Colonic mucosa (tissue), 4 donors: ENCODE results near the gene ANAPC16. TPM values are rescaled to one million over a fixed set of nuclear protein-coding genes. Genes with fewer than 3 reads are reported as not detected.

Source experiments
- DNase-seq: peaks from one replicate; pipeline ENCODE4 v3.0.0-alpha.2; 2020
- H3K27ac ChIP-seq: fragments of 200-600 bp; one replicate; pipeline ENCODE4 v1.8.0; 2021
- H3K27me3 ChIP-seq: fragments of 200-600 bp; one replicate; pipeline ENCODE4 v1.8.0; 2021
- H3K36me3 ChIP-seq: fragments of 200-600 bp; one replicate; pipeline ENCODE4 v1.8.0; 2021
- H3K4me1 ChIP-seq: fragments of 200-600 bp; one replicate; pipeline ENCODE4 v1.8.0; 2021; ENCODE audit warnings: mild to moderate bottlenecking
- H3K4me3 ChIP-seq: fragments of 200-600 bp; one replicate; pipeline ENCODE4 v1.8.0; 2021
- H3K9ac ChIP-seq, 2 donors: one replicate each; pipeline ENCODE4 v1.7.0; 2013; ENCODE audit warnings: control low read depth in 2 of 2, low read depth in 2 of 2, low read length in 2 of 2
- H3K9me3 ChIP-seq: fragments of 200-600 bp; one replicate; pipeline ENCODE4 v1.8.0; 2021
- CTCF ChIP-seq: fragments of 200-600 bp; IDR thresholded peaks from one replicate; pipeline ENCODE4 v1.8.0; 2022; ENCODE audit warnings: antibody characterized with exemption, mild to moderate bottlenecking
- intact Hi-C: fragments of 100-400 bp; cut with DNase I; formaldehyde crosslinking; loops from one replicate; pipeline ENCODE4 v1.14.1; 2022
- total RNA-seq, 2 donors: library from RNA; stranded (reverse); fragmentation: NEBNext Ultra II Directional in 1 of 2; extraction: Animal tissue kit (Norgen Biotek cat#: 25700) in 1 of 2; gene quantifications; one replicate each; pipeline ENCODE4 v1.2.1, GENCODE V29; 2021
- donor health status: healthy.
- donor health status: DM: no; HTN: no; CAD: no.
- donor health status: DM: no; HTN: no; CAD: no.

ANAPC16 gene
- total RNA-seq, 2 donors from 2014 or later = 63.2 to 85.2 TPM

- H3K4me1 ChIP-seq = peaks cover 16% of the 10 kb centered on the region
Observed at GRCh38 chr10:72261784-72262404, 46.1 kb downstream of the ANAPC16 start.

GRCh38 chr10:72263613-72264241, 47.9 kb downstream of the ANAPC16 start:
- intact Hi-C loops = no loop called here
- peak overlapping the region; percentile 55 for H3K27ac ChIP-seq
- peak; percentile 71 for DNase-seq
- H3K36me3 ChIP-seq = no peaks in the 10 kb centered on the region
- H3K27me3 ChIP-seq = no peaks in the 10 kb centered on the region
- no peak overlapping the region for H3K9ac ChIP-seq
- TF ChIP-seq CTCF = no peak
- no peak overlapping the region for H3K4me3 ChIP-seq
- no peaks in the 10 kb centered on the region for H3K9me3 ChIP-seq
- peaks cover 16% of the 10 kb centered on the region for H3K4me1 ChIP-seq

More at GRCh38 chr10:72261784-72262404, 46.1 kb downstream of the ANAPC16 start:
- H3K4me3 ChIP-seq = no peak overlapping the region
- no peaks in the 10 kb centered on the region for H3K36me3 ChIP-seq
- H3K27me3 ChIP-seq = no peaks in the 10 kb centered on the region
- H3K9ac ChIP-seq = peak overlapping the region in 1 of 2 donors; percentile 83
- H3K27ac ChIP-seq = peak overlapping the region; percentile 90
- intact Hi-C loops = no loop called here
- no peak for DNase-seq
- H3K9me3 ChIP-seq = no peaks in the 10 kb centered on the region
- TF ChIP-seq CTCF = no peak

GRCh38 chr10:72264536-72264935, 48.7 kb downstream of the ANAPC16 start:
- Histone ChIP-seq H3K4me3 (no peak overlapping the region), H3K27ac (no peak overlapping the region), H3K4me1 (peaks cover 16% of the 10 kb centered on the region), H3K9me3 (no peaks in the 10 kb centered on the region), H3K27me3 (no peaks in the 10 kb centered on the region), H3K9ac (no peak overlapping the region), H3K36me3 (no peaks in the 10 kb centered on the region)
- intact Hi-C loops = no loop called here
- DNase-seq = no peak
- no peak for TF ChIP-seq CTCF

- H3K27me3 ChIP-seq = no peaks in the 10 kb centered on the region
- no peak overlapping the region for H3K4me3 ChIP-seq
- TF ChIP-seq CTCF = no peak
- no peak overlapping the region for H3K9ac ChIP-seq
- intact Hi-C loops = no loop called here
- DNase-seq = no peak
- no peak overlapping the region for H3K27ac ChIP-seq
- no peaks in the 10 kb centered on the region for H3K9me3 ChIP-seq
- H3K4me1 ChIP-seq = peaks cover 13% of the 10 kb centered on the region
- no peaks in the 10 kb centered on the region for H3K36me3 ChIP-seq
Observed at GRCh38 chr10:72265508-72265907, 49.7 kb downstream of the ANAPC16 start.

- Histone ChIP-seq H3K36me3 (no peaks in the 10 kb centered on the region), H3K9me3 (no peaks in the 10 kb centered on the region), H3K4me3 (no peak overlapping the region), H3K4me1 (peaks cover 13% of the 10 kb centered on the region), H3K9ac (no peak overlapping the region), H3K27me3 (no peaks in the 10 kb centered on the region), H3K27ac (no peak overlapping the region)
- intact Hi-C loops = no loop called here
- no peak for TF ChIP-seq CTCF
- no peak for DNase-seq
Observed at GRCh38 chr10:72265990-72266865, 50.4 kb downstream of the ANAPC16 start.
